Measurements from ENCODE around the gene WDR59.

Gene WDR59

GRCh38 chr16:74836111-74836671 is 148.7 kb downstream of the WDR59 start:
- WGBS, 2 experiments (ENCODE audit: insufficient coverage in 2 of 2): 79 to 89% methylated on average over 6 of the region's 8 CpGs
- Histone ChIP-seq H3K27ac (ENCODE audit: low read depth, low read length, severe bottlenecking) (no peak overlapping the region), H3K9me3 (ENCODE audit: control insufficient read depth, low read length) (no peaks in the 10 kb centered on the region), H3K36me3 (ENCODE audit: control insufficient read depth, insufficient read depth, low read length) (no peaks in the 10 kb centered on the region), H3K4me3 (ENCODE audit: extremely low read depth, insufficient read depth, low read length, poor library complexity, severe bottlenecking) (no peak overlapping the region), H3K4me1 (ENCODE audit: control insufficient read depth, insufficient read depth, low read length, poor library complexity, severe bottlenecking) (no peaks in the 10 kb centered on the region)

GRCh38 chr16:74832228-74832627 is 152.7 kb downstream of the WDR59 start:
- no peaks in the 10 kb centered on the region for H3K4me1 ChIP-seq (ENCODE audit: control insufficient read depth, insufficient read depth, low read length, poor library complexity, severe bottlenecking)
- no peaks in the 10 kb centered on the region for H3K36me3 ChIP-seq (ENCODE audit: control insufficient read depth, insufficient read depth, low read length)
- H3K27ac ChIP-seq (ENCODE audit: low read depth, low read length, severe bottlenecking): no peak overlapping the region
- H3K9me3 ChIP-seq (ENCODE audit: control insufficient read depth, low read length): no peaks in the 10 kb centered on the region
- H3K4me3 ChIP-seq (ENCODE audit: extremely low read depth, insufficient read depth, low read length, poor library complexity, severe bottlenecking): no peak overlapping the region
- 80% methylated on average over 2 of the region's 5 CpGs; no CpG with 5 or more reads in 1 of the 2 experiments for WGBS, 2 experiments (ENCODE audit: insufficient coverage in 2 of 2)

GRCh38 chr16:74831467-74831866 is 153.5 kb downstream of the WDR59 start:
- WGBS, 2 experiments (ENCODE audit: insufficient coverage in 2 of 2): 90 to 100% methylated on average over 3 to 4 of the region's 5 CpGs
- Histone ChIP-seq H3K9me3 (ENCODE audit: control insufficient read depth, low read length) (no peaks in the 10 kb centered on the region), H3K27ac (ENCODE audit: low read depth, low read length, severe bottlenecking) (no peak overlapping the region), H3K36me3 (ENCODE audit: control insufficient read depth, insufficient read depth, low read length) (no peaks in the 10 kb centered on the region), H3K4me1 (ENCODE audit: control insufficient read depth, insufficient read depth, low read length, poor library complexity, severe bottlenecking) (no peaks in the 10 kb centered on the region), H3K4me3 (ENCODE audit: extremely low read depth, insufficient read depth, low read length, poor library complexity, severe bottlenecking) (no peak overlapping the region)

- 59 to 70% methylated on average over 2 of the region's 3 CpGs for WGBS, 2 experiments (ENCODE audit: insufficient coverage in 2 of 2)
- Histone ChIP-seq H3K36me3 (ENCODE audit: control insufficient read depth, insufficient read depth, low read length) (no peaks in the 10 kb centered on the region), H3K4me3 (ENCODE audit: extremely low read depth, insufficient read depth, low read length, poor library complexity, severe bottlenecking) (no peak overlapping the region), H3K4me1 (ENCODE audit: control insufficient read depth, insufficient read depth, low read length, poor library complexity, severe bottlenecking) (no peaks in the 10 kb centered on the region), H3K9me3 (ENCODE audit: control insufficient read depth, low read length) (no peaks in the 10 kb centered on the region), H3K27ac (ENCODE audit: low read depth, low read length, severe bottlenecking) (no peak overlapping the region)
Observed at GRCh38 chr16:74830648-74831047, 154.3 kb downstream of the WDR59 start.

- Histone ChIP-seq H3K4me3 (ENCODE audit: extremely low read depth, insufficient read depth, low read length, poor library complexity, severe bottlenecking) (no peak overlapping the region), H3K27ac (ENCODE audit: low read depth, low read length, severe bottlenecking) (no peak overlapping the region), H3K36me3 (ENCODE audit: control insufficient read depth, insufficient read depth, low read length) (no peaks in the 10 kb centered on the region), H3K9me3 (ENCODE audit: control insufficient read depth, low read length) (no peaks in the 10 kb centered on the region), H3K4me1 (ENCODE audit: control insufficient read depth, insufficient read depth, low read length, poor library complexity, severe bottlenecking) (no peaks in the 10 kb centered on the region)
- 71% methylated on average over 1 of the region's 5 CpGs; no CpG with 5 or more reads in 1 of the 2 experiments for WGBS, 2 experiments (ENCODE audit: insufficient coverage in 2 of 2)
Observed at GRCh38 chr16:74829637-74830036, 155.3 kb downstream of the WDR59 start.

GRCh38 chr16:74825941-74826340 is 159.0 kb downstream of the WDR59 start:
- WGBS, 2 experiments (ENCODE audit: insufficient coverage in 2 of 2): 90 to 95% methylated on average over 4 to 5 of the region's 5 CpGs
- Histone ChIP-seq H3K36me3 (ENCODE audit: control insufficient read depth, insufficient read depth, low read length) (no peaks in the 10 kb centered on the region), H3K4me1 (ENCODE audit: control insufficient read depth, insufficient read depth, low read length, poor library complexity, severe bottlenecking) (no peaks in the 10 kb centered on the region), H3K4me3 (ENCODE audit: extremely low read depth, insufficient read depth, low read length, poor library complexity, severe bottlenecking) (no peak overlapping the region), H3K27ac (ENCODE audit: low read depth, low read length, severe bottlenecking) (no peak overlapping the region), H3K9me3 (ENCODE audit: control insufficient read depth, low read length) (no peaks in the 10 kb centered on the region)

- no peak overlapping the region for H3K27ac ChIP-seq (ENCODE audit: low read depth, low read length, severe bottlenecking)
- H3K9me3 ChIP-seq (ENCODE audit: control insufficient read depth, low read length): no peaks in the 10 kb centered on the region
- no peak overlapping the region for H3K4me3 ChIP-seq (ENCODE audit: extremely low read depth, insufficient read depth, low read length, poor library complexity, severe bottlenecking)
- no CpG with 5 or more reads among the region's 3 CpGs for WGBS, 2 experiments (ENCODE audit: insufficient coverage in 2 of 2)
- H3K4me1 ChIP-seq (ENCODE audit: control insufficient read depth, insufficient read depth, low read length, poor library complexity, severe bottlenecking): no peaks in the 10 kb centered on the region
- no peaks in the 10 kb centered on the region for H3K36me3 ChIP-seq (ENCODE audit: control insufficient read depth, insufficient read depth, low read length)
Observed at GRCh38 chr16:74825016-74825415, 159.9 kb downstream of the WDR59 start.
